Upper lobe of left lung (tissue), 4 donors: Measurements from ENCODE around the gene PDE4A.

Experiments used
- CTCF ChIP-seq, 6 experiments: fragments of 450-650 bp in 4 of 6; fragments of 200-600 bp in 2 of 6; sonication (generic) in 2 of 6; IDR thresholded peaks; one replicate each; pipeline ENCODE4 v1.5.1; 2016 to 2019; ENCODE audit warnings: antibody characterized with exemption in 6 of 6
- POLR2A ChIP-seq, 4 donors: fragments of 450-650 bp; IDR thresholded peaks; one replicate each; pipeline ENCODE4 v1.5.1; 2016 to 2017; ENCODE audit warnings: antibody characterized with exemption in 4 of 4, mild to moderate bottlenecking in 2 of 4
- POLR2AphosphoS5 ChIP-seq, 2 donors: sonication (generic); formaldehyde crosslinking; IDR thresholded peaks; one replicate each; pipeline ENCODE4 v1.5.1; 2017; ENCODE audit warnings: antibody characterized with exemption in 2 of 2

GRCh38 chr19:10418485-10419199, 1.7 kb upstream of the PDE4A start:
- TF ChIP-seq CTCF (IDR thresholded peaks at IDR 0.05), result no peak
- TF ChIP-seq POLR2A (IDR thresholded peaks at IDR 0.05), result no peak
- TF ChIP-seq POLR2AphosphoS5 (IDR thresholded peaks at IDR 0.05), result no peak
